H1 (cell line): ENCODE results near the gene SMARCC2. TPM values are rescaled to one million over a fixed set of nuclear protein-coding genes. Genes with fewer than 3 reads are reported as not detected.

Experiments used
- CTCF ChIA-PET: fragments of 300-600 bp; sonication (Branson Sonifier 250); formaldehyde crosslinking; loops from one replicate; lab custom pipeline; 2021; ENCODE audit not compliant: partially characterized antibody; lab: Charles Lee
- POLR2A ChIA-PET: fragments of 300-600 bp; sonication (Branson Sonifier 250); formaldehyde crosslinking; loops from one replicate; lab custom pipeline; 2021; ENCODE audit warnings: inconsistent platforms; ENCODE audit not compliant: partially characterized antibody; lab: Charles Lee
- DNase-seq, 2 experiments: peaks; one replicate each; pipeline versions ENCODE4 v3.0.0 to v3.0.0-alpha.2; 2010 to 2022; ENCODE audit warnings: low spot score in 2 of 2, low read depth in 1 of 2, mixed read lengths in 1 of 2
- FAIRE-seq: peaks from 2 replicates; lab custom pipeline; 2011; peaks lifted over from hg19 to GRCh38; lab: Jason Lieb, UNC
- H2AFZ ChIP-seq: 2 replicates; pipeline ENCODE4 v1.8.1; 2012; ENCODE audit warnings: low read length, inconsistent platforms
- H2AK5ac ChIP-seq: 2 replicates; pipeline ENCODE4 v1.6.1; 2013; ENCODE audit warnings: low read depth, low read length
- H2BK120ac ChIP-seq: replicated peaks from 2 replicates; pipeline ENCODE3; 2013; ENCODE audit warnings: low read depth, low read length, inconsistent platforms
- H2BK12ac ChIP-seq: 2 replicates; pipeline ENCODE4 v1.6.1; 2013; ENCODE audit warnings: low read depth, low read length
- H2BK15ac ChIP-seq: 2 replicates; pipeline ENCODE4 v1.6.1; 2013; ENCODE audit warnings: low read length
- H2BK20ac ChIP-seq: 2 replicates; pipeline ENCODE4 v1.6.1; 2013; ENCODE audit warnings: low read length
- H2BK5ac ChIP-seq: 2 replicates; pipeline ENCODE4 v1.6.1; 2013; ENCODE audit warnings: low read depth, low read length
- H3K14ac ChIP-seq: 2 replicates; pipeline ENCODE4 v1.6.1; 2013; ENCODE audit warnings: inconsistent platforms; ENCODE audit not compliant: insufficient read length
- H3K18ac ChIP-seq: 2 replicates; pipeline ENCODE4 v1.6.1; 2013; ENCODE audit warnings: low read length; ENCODE audit errors: extremely low read depth
- H3K23ac ChIP-seq: 2 replicates; pipeline ENCODE4 v1.6.1; 2013; ENCODE audit warnings: inconsistent platforms; ENCODE audit not compliant: insufficient read length
- H3K23me2 ChIP-seq: 2 replicates; pipeline ENCODE4 v1.6.1; 2013; ENCODE audit warnings: low read depth, low read length
- H3K27ac ChIP-seq: 2 replicates; pipeline ENCODE4 v1.6.1; 2011; ENCODE audit warnings: low read depth, low read length, inconsistent platforms
- H3K27me3 ChIP-seq, 4 experiments: replicated peaks in 1 of 4; 1 replicate in 1 of 4; 2 replicates in 3 of 4; pipeline versions ENCODE4 v1.6.1 to v1.8.1; 2011 to 2013; ENCODE audit warnings: low read length in 3 of 4, mild to moderate bottlenecking in 3 of 4, inconsistent platforms in 2 of 4, mixed read lengths in 2 of 4, moderate library complexity in 1 of 4; ENCODE audit not compliant: control insufficient read depth in 3 of 4, insufficient read depth in 3 of 4; ENCODE audit errors: extremely low read depth in 1 of 4
- H3K36me3 ChIP-seq, 4 experiments: 2 replicates each; pipeline versions ENCODE4 v1.6.1 to v1.8.1; 2011 to 2013; ENCODE audit warnings: mild to moderate bottlenecking in 4 of 4, low read length in 3 of 4, moderate library complexity in 2 of 4, control low read depth in 1 of 4, inconsistent platforms in 1 of 4; ENCODE audit not compliant: insufficient read depth in 4 of 4, control insufficient read depth in 2 of 4
- H3K4ac ChIP-seq: replicated peaks from 2 replicates; pipeline ENCODE3; 2013; ENCODE audit warnings: low read length, low read depth, mixed read lengths, inconsistent platforms; ENCODE audit not compliant: insufficient read length
- H3K4me1 ChIP-seq, 4 experiments: replicated peaks in 1 of 4; 1 replicate in 1 of 4; 2 replicates in 3 of 4; pipeline versions ENCODE4 v1.6.1 to v1.8.1; 2011 to 2013; ENCODE audit warnings: low read length in 3 of 4, inconsistent platforms in 2 of 4, mixed read lengths in 1 of 4; ENCODE audit not compliant: insufficient read depth in 4 of 4, control insufficient read depth in 3 of 4
- H3K4me2 ChIP-seq, 2 experiments: 2 replicates each; pipeline versions ENCODE4 v1.6.1 to v1.8.1; 2011 to 2013; ENCODE audit warnings: low read depth in 2 of 2, low read length in 2 of 2, control low read depth in 1 of 2, inconsistent platforms in 1 of 2, mild to moderate bottlenecking in 1 of 2; ENCODE audit not compliant: insufficient read depth in 1 of 2
- H3K4me3 ChIP-seq, 4 experiments: fragments of 200-600, 300-600 bp in 1 of 4; sonication (generic), shearing (Covaris generic), sonication (Bioruptor Twin) in 1 of 4; 2 replicates each; pipeline versions ENCODE4 v1.5.1 to v1.8.1; 2011 to 2016; ENCODE audit warnings: low read length in 4 of 4, low read depth in 3 of 4, control low read depth in 2 of 4, inconsistent platforms in 2 of 4, mild to moderate bottlenecking in 2 of 4, mixed read lengths in 1 of 4, moderate library complexity in 1 of 4; ENCODE audit not compliant: insufficient read depth in 2 of 4; ENCODE audit errors: extremely low read depth in 1 of 4
- H3K56ac ChIP-seq: replicated peaks from 2 replicates; pipeline ENCODE3; 2013; ENCODE audit warnings: low read depth, mild to moderate bottlenecking, mixed read lengths, low read length, inconsistent platforms; ENCODE audit not compliant: insufficient read length
- H3K79me1 ChIP-seq: 2 replicates; pipeline ENCODE4 v1.6.1; 2013; ENCODE audit warnings: low read depth, low read length, control low read depth
- H3K79me2 ChIP-seq, 2 experiments: 2 replicates each; pipeline versions ENCODE4 v1.6.1 to v1.8.1; 2012 to 2013; ENCODE audit warnings: low read length in 2 of 2, mild to moderate bottlenecking in 2 of 2, inconsistent platforms in 1 of 2; ENCODE audit not compliant: insufficient read depth in 2 of 2, control insufficient read depth in 1 of 2
- H3K9ac ChIP-seq, 4 experiments: replicated peaks in 1 of 4; 1 replicate in 1 of 4; 2 replicates in 3 of 4; pipeline versions ENCODE4 v1.6.1 to v1.8.1; 2011 to 2013; ENCODE audit warnings: low read depth in 3 of 4, low read length in 3 of 4, control low read depth in 2 of 4, mild to moderate bottlenecking in 2 of 4, moderate library complexity in 2 of 4, inconsistent platforms in 1 of 4; ENCODE audit errors: extremely low read depth in 1 of 4
- H3K9me3 ChIP-seq, 2 experiments: 2 replicates each; pipeline versions ENCODE4 v1.6.1 to v1.8.1; 2012 to 2013; ENCODE audit warnings: mild to moderate bottlenecking in 2 of 2, moderate library complexity in 2 of 2, control low read depth in 1 of 2, inconsistent platforms in 1 of 2, low read depth in 1 of 2, low read length in 1 of 2, mixed read lengths in 1 of 2; ENCODE audit not compliant: insufficient read depth in 2 of 2
- H4K20me1 ChIP-seq, 2 experiments: replicated peaks in 1 of 2; 2 replicates each; pipeline versions ENCODE3 to v1.8.1; 2011 to 2013; ENCODE audit warnings: inconsistent platforms in 2 of 2, low read length in 2 of 2, mild to moderate bottlenecking in 1 of 2; ENCODE audit not compliant: insufficient read depth in 2 of 2, control insufficient read depth in 1 of 2
- H4K5ac ChIP-seq: 2 replicates; pipeline ENCODE4 v1.6.1; 2013; ENCODE audit warnings: low read length, low read depth, mixed read lengths, inconsistent platforms; ENCODE audit not compliant: insufficient read length
- H4K8ac ChIP-seq: 2 replicates; pipeline ENCODE4 v1.8.0; 2013; ENCODE audit warnings: mild to moderate bottlenecking, moderate library complexity, low read length, inconsistent platforms; ENCODE audit not compliant: insufficient read depth; ENCODE audit errors: extremely low read depth
- H4K91ac ChIP-seq: replicated peaks from 2 replicates; pipeline ENCODE3; 2013; ENCODE audit warnings: low read length, mixed read lengths, inconsistent platforms; ENCODE audit not compliant: insufficient read length
- ATF3 ChIP-seq: IDR thresholded peaks from 2 replicates; pipeline ENCODE4 v1.6.1; 2011; ENCODE audit warnings: low read depth, mild to moderate bottlenecking, low read length; ENCODE audit not compliant: insufficient read depth
- BCL11A ChIP-seq, 2 experiments: IDR thresholded peaks; one replicate each; pipeline ENCODE4 v1.6.1; 2011; ENCODE audit warnings: low read depth in 2 of 2, low read length in 2 of 2, mild to moderate bottlenecking in 2 of 2
- BRCA1 ChIP-seq: IDR thresholded peaks from 2 replicates; pipeline ENCODE4 v1.6.1; 2012; ENCODE audit warnings: low read depth, low read length, improper control_type of control experiment
- CEBPB ChIP-seq: IDR thresholded peaks from 2 replicates; pipeline ENCODE4 v1.6.1; 2012; ENCODE audit warnings: low read depth, low read length
- EZH2 ChIP-seq: fragments of 200-600 bp; sonication (generic); IDR thresholded peaks from 2 replicates; pipeline ENCODE4 v1.7.1; 2012; ENCODE audit warnings: low read depth, mild to moderate bottlenecking, moderate library complexity, low read length, inconsistent platforms; ENCODE audit not compliant: severe bottlenecking
- GTF2F1 ChIP-seq: IDR thresholded peaks from 2 replicates; pipeline ENCODE4 v1.6.1; 2012; ENCODE audit warnings: low read depth, low read length, improper control_type of control experiment, borderline replicate concordance
- KDM4A ChIP-seq: IDR thresholded peaks from one replicate; pipeline ENCODE4 v1.7.1; 2012; ENCODE audit warnings: low read depth, mild to moderate bottlenecking, moderate library complexity, low read length, inconsistent platforms; ENCODE audit not compliant: severe bottlenecking
- RFX5 ChIP-seq: IDR thresholded peaks from 2 replicates; pipeline ENCODE4 v1.6.1; 2011; ENCODE audit warnings: low read depth, low read length, improper control_type of control experiment, borderline replicate concordance
- RNF2 ChIP-seq: fragments of 200-900, 300-1000 bp; sonication (generic); IDR thresholded peaks from 2 replicates; pipeline ENCODE4 v1.7.1; 2016; ENCODE audit warnings: borderline replicate concordance, low read depth, mild to moderate bottlenecking, antibody characterized with exemption, low read length; ENCODE audit not compliant: poor library complexity, severe bottlenecking; ENCODE audit errors: missing control alignments
- SAP30 ChIP-seq: fragments of 300-600 bp; sonication (generic); IDR thresholded peaks from 2 replicates; pipeline ENCODE4 v1.7.1; 2012; ENCODE audit warnings: low read length, moderate library complexity, mild to moderate bottlenecking, inconsistent platforms; ENCODE audit not compliant: insufficient read depth, insufficient replicate concordance
- SUZ12 ChIP-seq: fragments of 200-600 bp; sonication (generic); IDR thresholded peaks from 2 replicates; pipeline ENCODE4 v1.6.1; 2012; ENCODE audit warnings: mild to moderate bottlenecking, inconsistent platforms, low read length, moderate library complexity, mixed read lengths
- ZNF274 ChIP-seq: IDR thresholded peaks from 2 replicates; pipeline ENCODE4 v1.7.0; 2012; ENCODE audit warnings: low read length, borderline replicate concordance; ENCODE audit errors: extremely low read depth
- WGBS, 2 experiments: shearing (Covaris generic) in 1 of 2; methylation state at CpG; one replicate each; pipeline versions ENCODE4 v1.1.6 to v1.1.7; 2013 to 2015; ENCODE audit warnings: low lambda C conversion rate in 2 of 2, mixed read lengths in 2 of 2, inconsistent platforms in 1 of 2, low coverage in 1 of 2, missing lambda C conversion rate in 1 of 2; ENCODE audit not compliant: insufficient replicate concordance in 2 of 2, insufficient coverage in 1 of 2, insufficient read length in 1 of 2; ENCODE audit errors: extremely low coverage in 1 of 2, missing lambda C conversion rate in 1 of 2; 5-methylcytosine and 5-hydroxymethylcytosine counted together
- polyA plus RNA-seq, 7 experiments: library from polyadenylated mRNA; depleted of rRNA in 3 of 7; stranded (reverse) in 5 of 7; unstranded in 2 of 7; fragments of >200 nt in 5 of 7; fragments of 200-250 nt in 2 of 7; gene quantifications; 1 replicate in 5 of 7; 2 replicates in 1 of 7; 4 replicates in 1 of 7; pipeline versions ENCODE4 v1.2.1 to v1.2.3, GENCODE V29; 2011 to 2013; ENCODE audit warnings: missing spikeins in 2 of 7, mixed read lengths in 2 of 7
- total RNA-seq: library from RNA; stranded (reverse); fragmentation: NEBNext Ultra II Directional; extraction: Animal tissue kit (Norgen Biotek cat#: 25700); gene quantifications from 2 replicates; pipeline ENCODE4 v1.2.1, GENCODE V29; 2021

Gene SMARCC2
- total and polyA plus RNA-seq, 2 of the 8 experiments (the other 6 are each of a cell fraction or from before 2014, with no cell fraction given): 33.9 to 78.5 TPM

- Histone ChIP-seq H2AFZ (no peak overlapping the region), H3K27ac (no peak overlapping the region), H4K8ac (no peak overlapping the region), H3K4me1 (peaks cover 0 to 10% (median 8%) of the 10 kb centered on the region in 4 experiments; a peak in 5 of 7 replicates), H4K5ac (no peak overlapping the region), H3K23me2 (peaks cover 5% of the 10 kb centered on the region), H3K9me3 (no peaks in the 10 kb centered on the region), H3K4ac (no peak overlapping the region), H3K9ac (no peak overlapping the region), H3K27me3 (no peaks in the 10 kb centered on the region; a peak in 1 of 7 replicates), H3K56ac (no peak overlapping the region), H4K91ac (no peak overlapping the region), H3K23ac (no peak overlapping the region), H3K18ac (no peak overlapping the region), H4K20me1 (no peaks in the 10 kb centered on the region), H2BK15ac (no peak overlapping the region), H3K36me3 (peaks cover under 1 to 9% (median 2%) of the 10 kb centered on the region in 4 experiments; a peak in 6 of 8 replicates), H2BK5ac (no peak overlapping the region), H2BK20ac (no peak overlapping the region), H3K79me1 (no peaks in the 10 kb centered on the region), H3K14ac (no peak overlapping the region), H2BK12ac (no peak overlapping the region), H3K4me2 (no peak overlapping the region), H3K4me3 (no peak overlapping the region), H2BK120ac (no peak overlapping the region), H2AK5ac (no peak overlapping the region), H3K79me2 (peaks cover 0 to 6% of the 10 kb centered on the region in 2 experiments; a peak in 1 of 4 replicates)
- ChIA-PET CTCF (interaction anchor here (0.6 to 3.9 kb wide), 9 partner anchors 9 to 1069 kb away, joined by 3 to 22 read pairs (median 5); partner anchors contain the start of genes ERBB3, ESYT1 and ZC3H10), POLR2A (interaction anchor here (0.8 to 5.9 kb wide), 9 partner anchors 7 to 86 kb away, joined by 3 to 43 read pairs (median 7); partner anchors contain the start of genes ESYT1, RPL41 and ZC3H10)
- no peak for FAIRE-seq
- DNase-seq: no peak
- WGBS, 2 experiments: 85% methylated on average over 3 of the region's 3 CpGs; no CpG with 5 or more reads in 1 of the 2 experiments
- TF ChIP-seq KDM4A (no peak), EZH2 (no peak), RFX5 (no peak), SUZ12 (no peak), ATF3 (no peak), RNF2 (no peak), ZNF274 (no peak), BCL11A (IDR thresholded peaks at IDR 0.05; ENCODE audit: low read depth in 2 of 2, low read length in 2 of 2) (no peak), GTF2F1 (no peak), SAP30 (no peak), CEBPB (no peak), BRCA1 (no peak)
Measured at GRCh38 chr12:56150563-56150962, 38.7 kb downstream of the SMARCC2 start.
